OCI-LY7 (cell line): Measurements from ENCODE around the gene PTCD1.

ENCODE experiments used
- EZH2phosphoT487 ChIP-seq: fragments of 200-600 bp; sonication (generic); IDR thresholded peaks from 2 replicates; pipeline ENCODE4 v1.6.1; 2018; ENCODE audit warnings: low read depth, borderline replicate concordance, mild to moderate bottlenecking, mixed run types, antibody characterized with exemption, low read length, moderate library complexity, mixed read lengths
- TF ChIP-seq, protein P1 (sequence below): fragments of 200-600 bp; sonication (generic); conservative IDR thresholded peaks from 2 replicates; pipeline ENCODE4 v1.5.1; 2014; ENCODE audit warnings: mild to moderate bottlenecking, antibody characterized with exemption, low read length, moderate library complexity, mixed read lengths

DNA sequence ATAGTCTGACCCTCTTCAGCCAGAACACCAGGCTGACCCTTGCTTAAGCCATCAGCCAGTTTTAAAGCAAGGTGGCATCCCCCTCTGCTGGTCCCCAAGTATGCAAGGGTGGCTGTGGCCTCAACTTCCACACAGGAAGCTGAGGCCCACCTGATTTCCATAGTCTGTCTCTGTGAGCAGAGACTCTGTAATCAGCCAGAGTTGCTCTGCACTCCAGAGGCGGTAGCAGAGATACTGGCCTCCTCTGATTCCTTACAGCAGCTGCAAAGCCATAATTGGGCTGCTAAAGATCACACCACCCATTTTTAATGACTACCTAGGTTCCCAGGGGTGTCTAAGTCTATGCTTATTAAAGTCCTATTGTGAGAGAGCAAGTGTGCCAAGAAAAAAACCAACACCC lies 32.0 kb downstream of the PTCD1 start:
- TF ChIP-seq, protein P1, sequence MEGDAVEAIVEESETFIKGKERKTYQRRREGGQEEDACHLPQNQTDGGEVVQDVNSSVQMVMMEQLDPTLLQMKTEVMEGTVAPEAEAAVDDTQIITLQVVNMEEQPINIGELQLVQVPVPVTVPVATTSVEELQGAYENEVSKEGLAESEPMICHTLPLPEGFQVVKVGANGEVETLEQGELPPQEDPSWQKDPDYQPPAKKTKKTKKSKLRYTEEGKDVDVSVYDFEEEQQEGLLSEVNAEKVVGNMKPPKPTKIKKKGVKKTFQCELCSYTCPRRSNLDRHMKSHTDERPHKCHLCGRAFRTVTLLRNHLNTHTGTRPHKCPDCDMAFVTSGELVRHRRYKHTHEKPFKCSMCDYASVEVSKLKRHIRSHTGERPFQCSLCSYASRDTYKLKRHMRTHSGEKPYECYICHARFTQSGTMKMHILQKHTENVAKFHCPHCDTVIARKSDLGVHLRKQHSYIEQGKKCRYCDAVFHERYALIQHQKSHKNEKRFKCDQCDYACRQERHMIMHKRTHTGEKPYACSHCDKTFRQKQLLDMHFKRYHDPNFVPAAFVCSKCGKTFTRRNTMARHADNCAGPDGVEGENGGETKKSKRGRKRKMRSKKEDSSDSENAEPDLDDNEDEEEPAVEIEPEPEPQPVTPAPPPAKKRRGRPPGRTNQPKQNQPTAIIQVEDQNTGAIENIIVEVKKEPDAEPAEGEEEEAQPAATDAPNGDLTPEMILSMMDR: peak; percentile 62
- no peak for TF ChIP-seq EZH2phosphoT487
